PC-9 (cell line): ENCODE data around the gene GUCD1.

ENCODE experiments used
- CTCF ChIP-seq: fragments of 200-600 bp; sonication (generic); conservative IDR thresholded peaks from 2 replicates; pipeline ENCODE4 v1.6.1; 2017; ENCODE audit warnings: mixed run types, antibody characterized with exemption, mild to moderate bottlenecking, moderate library complexity
- EZH2 ChIP-seq: fragments of 200-600 bp; sonication (generic); IDR thresholded peaks from 2 replicates; pipeline ENCODE4 v1.8.0; 2017; ENCODE audit warnings: antibody characterized with exemption, low read depth

DNA sequence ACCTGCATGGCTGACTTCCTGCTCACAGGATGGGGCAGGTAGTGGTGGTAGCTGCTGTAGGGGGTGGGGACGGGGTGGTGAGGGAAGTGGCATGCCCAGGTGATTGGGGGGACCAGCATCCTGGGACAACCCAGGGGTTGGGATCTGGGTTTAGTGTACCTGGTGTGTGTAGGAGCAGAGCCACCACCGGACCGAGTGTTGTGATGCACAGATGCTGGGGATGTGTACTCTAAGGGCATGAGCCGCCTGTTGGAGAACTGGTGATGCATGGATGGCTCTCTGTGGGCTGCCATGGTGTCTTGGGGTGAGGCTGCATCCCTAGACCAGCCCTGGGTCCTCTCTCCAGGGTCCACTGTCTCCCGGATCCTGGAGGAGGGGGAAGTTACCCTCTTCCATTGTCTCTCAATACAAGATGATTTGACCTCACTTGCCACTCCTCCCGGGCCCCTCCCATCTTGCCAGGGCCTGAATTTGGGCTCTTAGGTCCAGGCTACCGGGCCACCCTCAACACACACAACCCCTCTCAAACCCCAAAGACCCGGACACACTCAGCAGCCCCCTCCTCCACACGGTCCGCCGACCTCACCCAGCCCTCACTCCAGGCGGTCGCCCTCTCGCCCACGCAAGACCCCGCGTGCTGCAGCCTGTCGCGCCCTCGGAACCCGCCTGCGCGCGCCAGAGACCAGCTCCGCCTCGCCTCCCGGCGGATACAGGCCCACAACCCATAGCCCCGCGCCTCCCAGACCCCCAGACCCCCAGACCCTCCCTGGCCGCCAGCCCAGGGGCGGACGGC lies 37.3 kb upstream of the GUCD1 start:
- TF ChIP-seq CTCF (no peak), EZH2 (no peak)
